ELF-1 (cell line): Measurements from ENCODE around the gene PRKAR1A.
"Not testable (repeated sequence)": the region's sequence is repeated elsewhere in the genome, so short reads cannot be mapped to it uniquely, and the experiment has no call there.

Experiments
- DNase-seq: peaks from one replicate; pipeline ENCODE4 v3.0.0-alpha.2; 2016; ENCODE audit warnings: low read depth, low spot score

The PRKAR1A gene

DNA sequence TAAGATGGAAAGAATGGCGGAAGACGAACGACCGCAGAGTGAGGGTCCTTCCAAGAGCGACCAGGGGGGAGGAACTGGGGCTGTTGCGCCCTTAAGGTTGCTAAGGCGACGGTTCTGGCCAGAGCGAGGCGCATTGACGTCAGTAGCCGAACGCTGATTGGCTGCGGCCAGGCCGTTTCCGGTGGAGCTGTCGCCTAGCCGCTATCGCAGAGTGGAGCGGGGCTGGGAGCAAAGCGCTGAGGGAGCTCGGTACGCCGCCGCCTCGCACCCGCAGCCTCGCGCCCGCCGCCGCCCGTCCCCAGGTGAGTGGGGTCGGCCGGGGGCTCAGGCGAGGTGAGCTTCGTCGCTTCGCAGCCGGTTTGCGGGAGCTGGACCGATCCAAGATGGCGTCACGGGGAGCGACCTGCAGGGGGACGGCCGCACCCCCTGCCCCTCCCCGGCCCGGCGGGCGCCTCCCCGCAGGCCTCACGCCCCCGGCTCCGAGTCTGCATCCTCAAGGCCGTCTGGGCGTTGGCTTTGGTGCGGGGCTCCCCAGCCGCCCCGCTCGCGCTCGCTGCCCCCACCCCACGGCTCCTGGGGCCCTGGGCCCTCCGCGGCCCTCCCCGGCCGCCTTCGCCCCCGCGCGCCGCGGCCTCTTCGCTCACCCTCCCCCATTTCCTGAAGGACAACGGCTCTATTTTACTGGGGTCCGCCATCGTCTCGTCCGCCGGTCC is at the start of gene PRKAR1A:
PRKAR1A (plus strand) TSS at position 184 of the 713 bp plus-strand sequence. CDS start 2,970 bp downstream, outside the sequence.
- peak; percentile 96 for DNase-seq

DNA sequence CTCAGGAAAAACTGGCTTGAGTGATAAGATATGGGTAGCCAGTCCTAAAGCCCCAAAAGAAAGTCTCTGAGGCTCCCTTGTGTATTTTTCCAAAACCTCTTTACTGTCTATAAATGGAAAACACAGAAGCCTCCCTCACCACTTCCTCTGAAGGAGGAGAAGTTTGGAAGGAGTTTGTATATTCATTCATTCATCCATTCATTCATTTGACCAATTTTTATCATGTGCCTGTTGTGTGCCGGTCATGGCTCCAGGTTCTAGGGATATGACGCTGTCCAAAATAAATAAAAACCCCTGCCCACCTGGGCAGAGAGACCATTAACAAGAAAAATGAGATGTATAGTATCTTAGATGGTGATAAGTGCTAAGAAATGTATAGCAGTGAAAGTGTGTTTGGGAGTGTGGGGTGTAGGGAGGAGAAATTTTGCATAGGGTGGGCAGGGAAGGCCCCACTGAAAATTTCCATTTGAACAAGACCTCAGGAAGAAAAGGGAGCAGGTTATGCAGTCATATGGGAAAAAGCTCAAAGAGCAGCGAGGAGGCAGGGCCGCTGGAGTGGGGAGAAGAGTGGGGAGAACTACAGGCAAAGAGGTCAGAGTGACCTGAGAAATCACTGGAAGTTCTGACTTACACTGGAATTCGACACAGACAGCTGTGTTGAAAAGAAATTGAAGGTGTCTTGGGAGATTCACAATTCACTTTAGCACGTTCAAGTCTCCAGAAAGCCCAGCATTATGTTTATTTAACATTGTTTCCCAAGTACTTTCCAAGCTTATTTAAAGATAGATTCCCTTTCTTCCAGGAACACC is 48.8 kb upstream of the PRKAR1A start:
- DNase-seq = no peak

DNA sequence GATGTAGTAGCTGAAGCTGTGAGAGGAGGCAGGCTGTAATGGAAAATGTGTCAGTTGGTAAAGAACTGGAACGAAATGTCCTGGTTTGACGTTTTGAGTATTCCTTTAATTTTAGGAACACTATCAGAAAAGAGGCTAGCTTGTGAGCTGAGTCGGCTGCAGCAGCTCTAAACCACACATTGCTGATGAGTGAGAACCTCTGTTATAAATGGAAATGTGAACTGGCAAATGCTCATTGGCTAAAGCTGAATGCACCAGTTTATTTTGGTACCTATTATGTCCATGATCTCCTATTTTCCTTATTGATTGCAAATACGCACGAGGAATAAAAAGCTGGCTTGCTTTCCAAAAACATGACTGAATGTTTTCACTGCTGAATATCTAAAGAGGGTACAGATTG is 43.9 kb upstream of the PRKAR1A start:
- no peak for DNase-seq

DNA sequence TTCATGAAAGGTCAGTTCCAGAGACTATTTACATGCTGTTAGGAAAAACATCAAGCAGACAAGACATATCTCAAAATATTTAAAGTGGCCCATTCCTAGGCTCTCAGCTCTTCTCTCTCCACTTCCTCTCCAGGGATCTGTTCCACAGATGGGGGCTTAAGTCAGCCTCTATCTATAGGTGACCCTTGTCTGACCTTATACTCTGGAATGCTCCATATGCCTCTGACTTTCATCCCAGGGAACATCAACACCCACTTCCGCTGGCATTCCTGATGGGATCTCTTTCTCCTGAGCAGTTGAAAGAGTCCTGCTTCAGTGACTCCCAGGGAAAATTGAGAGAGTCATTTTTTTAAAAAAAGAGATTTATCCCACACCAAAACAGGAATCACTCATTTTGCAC is 43.4 kb upstream of the PRKAR1A start:
- DNase-seq = peak; percentile 44

DNA sequence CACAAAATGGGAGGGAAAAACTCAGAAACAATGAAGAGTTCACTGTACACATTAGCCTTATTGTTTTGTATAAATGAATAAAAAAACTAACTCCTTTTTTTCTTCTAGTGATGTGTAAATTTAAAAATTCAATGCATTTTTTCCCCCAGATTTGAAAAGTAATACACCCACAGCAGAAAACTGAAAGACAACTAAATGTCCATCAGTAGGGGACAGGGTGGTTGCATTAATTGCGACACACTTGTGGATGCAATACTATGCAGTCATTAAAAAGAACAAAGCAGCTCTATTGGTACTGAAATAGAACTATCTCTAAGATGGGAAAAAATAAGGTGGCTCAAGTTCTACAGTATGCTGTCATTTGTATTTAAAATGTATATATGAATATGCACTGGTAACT is 41.3 kb upstream of the PRKAR1A start:
- DNase-seq = no peak

DNA sequence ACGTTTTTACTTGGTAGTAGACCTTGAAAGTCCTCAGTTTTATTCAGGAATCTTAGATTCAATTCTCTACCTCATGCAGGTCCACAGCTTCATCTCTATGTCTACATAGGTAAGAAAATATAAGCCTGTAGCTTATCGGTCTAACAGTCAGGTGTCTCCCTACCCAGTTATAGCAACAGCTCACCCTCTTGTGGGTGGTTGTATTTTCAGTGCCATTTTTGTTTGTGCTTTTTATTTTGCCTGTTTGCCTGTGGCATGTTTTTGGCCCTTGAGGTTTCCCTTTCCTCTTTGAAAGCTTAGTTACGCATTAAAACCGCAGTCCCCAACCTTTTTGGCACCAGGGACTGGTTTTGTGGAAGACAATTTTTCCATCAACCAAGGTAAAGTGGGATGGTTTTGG is 31.3 kb upstream of the PRKAR1A start:
- no peak for DNase-seq

DNA sequence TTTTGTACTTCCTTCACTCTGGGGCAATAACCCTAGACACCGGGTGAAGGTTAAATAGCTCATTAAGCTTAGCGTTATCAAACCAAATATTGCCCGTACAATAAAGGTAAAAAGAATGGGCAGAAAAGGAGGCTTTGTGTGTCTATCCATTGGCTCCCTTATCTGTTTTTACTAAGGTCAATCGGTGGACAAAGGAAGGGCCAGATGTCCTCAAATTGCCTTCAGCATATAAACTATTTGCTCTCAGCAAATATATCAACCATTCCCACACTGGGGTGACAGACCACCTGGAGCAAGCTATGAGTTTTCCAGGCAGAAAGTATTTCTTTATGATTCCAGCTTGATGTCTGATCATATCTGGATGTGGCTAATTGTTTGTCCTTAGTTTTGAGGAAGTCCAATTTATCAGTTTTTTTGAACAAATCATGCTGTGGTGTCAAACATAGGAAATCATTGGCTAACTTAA is 29.6 kb upstream of the PRKAR1A start:
- no peak for DNase-seq

DNA sequence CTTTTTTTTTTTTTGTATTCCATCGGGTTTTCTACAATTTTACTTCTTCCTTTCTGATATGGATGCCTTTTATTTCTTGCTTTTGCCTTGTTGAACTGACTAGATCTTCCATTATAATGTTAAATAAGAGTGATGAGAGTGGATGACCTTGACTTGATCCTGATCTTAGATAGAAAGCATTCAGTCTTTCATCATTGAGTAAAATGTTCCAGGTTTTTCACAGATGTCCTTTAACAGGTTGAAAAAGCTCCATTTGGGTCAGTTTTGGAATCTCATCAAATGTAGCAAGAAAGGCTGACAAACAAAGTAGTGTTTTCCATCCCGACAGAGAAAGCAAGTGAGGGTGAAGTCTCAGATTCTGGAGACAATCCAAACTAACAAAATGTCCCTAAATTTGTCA is 27.8 kb upstream of the PRKAR1A start:
- DNase-seq = no peak

DNA sequence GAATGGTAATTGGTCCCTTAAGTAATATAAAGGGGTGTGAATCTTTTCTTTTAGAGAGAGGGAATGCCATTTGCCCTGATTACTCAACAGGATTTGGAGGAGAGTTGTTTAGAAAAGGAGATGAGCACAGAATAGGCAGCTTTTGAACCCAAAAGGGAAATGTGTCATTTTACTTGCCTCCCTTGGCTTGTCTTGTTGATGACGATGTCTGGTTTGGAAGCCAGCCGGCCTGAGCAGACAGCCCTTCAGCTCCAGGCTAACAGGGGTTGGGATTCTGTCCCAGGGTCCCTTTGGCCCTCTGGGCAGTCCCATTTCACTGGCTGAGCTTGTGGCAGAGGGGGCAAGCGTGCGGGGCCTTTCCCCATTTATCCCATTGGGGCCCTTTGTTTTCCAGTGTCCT is 22.3 kb upstream of the PRKAR1A start:
- DNase-seq = peak; percentile 8

DNA sequence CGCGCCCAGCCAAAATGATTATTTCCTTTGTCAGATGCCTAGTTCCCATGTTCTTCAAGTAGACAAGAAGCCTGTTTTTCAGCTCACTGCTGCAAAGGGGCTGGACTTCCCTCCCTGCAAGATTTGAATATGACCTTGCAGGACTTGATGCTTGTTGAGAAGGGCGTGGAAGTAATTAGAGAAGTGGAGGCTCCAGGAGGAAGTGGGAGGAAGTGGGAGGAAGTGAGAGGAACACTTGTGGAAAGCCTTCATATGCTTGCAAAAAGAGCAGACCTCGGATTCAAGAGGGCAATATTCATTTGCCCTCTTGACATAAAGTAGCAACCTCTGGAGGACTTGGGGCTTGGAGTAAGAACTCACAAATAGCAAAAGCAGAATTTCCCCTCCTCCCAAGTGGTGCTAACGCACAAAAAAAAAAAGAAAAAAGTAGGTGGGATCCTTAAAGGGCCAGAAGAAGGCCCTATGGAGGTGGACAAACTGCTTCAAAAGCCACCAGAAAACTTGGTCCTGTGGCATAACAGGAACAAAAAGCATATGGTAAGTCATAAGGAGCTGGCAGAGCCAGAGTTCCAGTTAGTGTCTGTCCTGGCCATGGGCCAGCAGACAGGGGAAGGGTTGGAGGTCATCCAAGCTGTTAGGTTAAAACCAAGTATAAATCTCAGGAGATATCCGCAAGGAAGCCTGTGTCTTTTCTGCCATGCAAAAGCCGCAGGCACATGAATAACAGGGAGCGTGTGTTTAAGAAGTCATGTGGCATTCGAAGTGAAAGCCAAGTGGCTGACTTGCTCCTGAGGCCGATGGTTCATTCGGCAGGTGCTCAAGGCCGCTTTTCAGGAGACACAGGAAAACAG is 20.6 kb upstream of the PRKAR1A start:
- DNase-seq = no peak

DNA sequence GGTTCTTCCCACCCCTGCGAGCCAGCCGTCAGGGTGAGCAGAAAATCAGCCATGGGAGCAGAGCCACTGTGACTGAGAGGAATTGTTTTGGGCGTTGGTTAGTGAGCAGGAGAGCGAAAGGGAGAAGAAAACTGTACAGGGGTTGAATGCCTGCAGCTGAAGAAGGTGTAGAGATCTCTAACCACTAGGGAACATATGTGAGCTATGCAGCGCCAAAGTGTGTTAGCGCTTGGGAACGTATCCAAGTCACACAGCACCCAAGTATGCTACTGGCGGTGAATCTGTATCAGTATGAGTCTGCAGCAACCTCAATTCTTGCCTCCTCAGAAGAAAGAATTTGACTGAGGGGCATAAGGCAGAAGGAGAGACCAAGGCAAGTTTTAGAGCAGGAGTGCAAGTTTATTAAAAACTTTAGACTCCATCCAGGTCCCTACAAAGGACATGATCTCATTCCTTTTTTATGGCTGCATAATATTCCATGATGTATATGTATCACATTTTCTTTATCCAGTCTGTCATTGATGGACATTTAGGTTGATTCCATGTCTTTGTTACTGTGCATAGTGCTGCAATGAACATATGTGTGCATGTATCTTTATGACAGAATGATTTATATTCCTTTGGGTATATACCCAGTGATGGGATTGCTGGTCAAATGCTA is 19.7 kb upstream of the PRKAR1A start:
- DNase-seq = not testable (repeated sequence)

DNA sequence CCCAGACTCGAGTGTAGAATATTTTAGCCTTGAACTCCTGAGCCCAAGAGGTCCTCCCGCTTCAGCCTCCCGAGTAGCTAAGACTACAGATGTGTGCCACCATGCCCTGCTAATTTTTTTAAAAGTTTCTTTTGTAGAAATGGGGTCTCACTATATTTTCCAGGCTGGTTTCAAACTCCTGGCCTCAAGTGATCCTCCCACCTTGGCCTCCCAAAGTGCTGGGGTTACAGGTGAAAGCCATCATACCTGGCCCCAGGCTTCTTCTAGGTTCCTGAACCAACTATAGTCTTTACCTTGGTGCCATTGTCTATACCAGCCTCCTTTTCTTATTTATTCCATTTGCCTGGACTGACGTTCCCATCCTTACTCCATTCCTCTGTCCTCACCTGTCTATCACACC is 17.1 kb upstream of the PRKAR1A start:
- no peak for DNase-seq

DNA sequence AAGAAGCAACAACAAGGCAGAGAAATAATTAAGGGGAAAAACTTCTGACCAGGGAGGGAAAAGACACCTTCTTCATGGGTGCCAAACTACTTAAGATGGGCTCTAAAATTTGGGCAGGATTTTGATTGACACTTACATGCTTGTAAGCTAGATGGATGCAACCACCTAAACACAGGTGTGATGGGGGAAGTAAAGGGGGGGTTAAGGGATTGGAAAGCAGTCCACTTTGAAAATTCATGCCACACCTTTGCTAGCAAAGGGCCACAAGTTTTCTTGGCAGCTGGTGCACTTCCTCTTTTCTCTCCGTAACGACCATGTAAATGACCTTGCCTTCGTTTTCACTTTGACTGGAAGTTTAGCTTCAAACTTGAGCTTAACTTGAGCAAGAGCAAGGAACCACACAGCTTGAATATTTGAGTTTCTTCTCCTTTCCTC is 14.3 kb upstream of the PRKAR1A start:
- DNase-seq = no peak

DNA sequence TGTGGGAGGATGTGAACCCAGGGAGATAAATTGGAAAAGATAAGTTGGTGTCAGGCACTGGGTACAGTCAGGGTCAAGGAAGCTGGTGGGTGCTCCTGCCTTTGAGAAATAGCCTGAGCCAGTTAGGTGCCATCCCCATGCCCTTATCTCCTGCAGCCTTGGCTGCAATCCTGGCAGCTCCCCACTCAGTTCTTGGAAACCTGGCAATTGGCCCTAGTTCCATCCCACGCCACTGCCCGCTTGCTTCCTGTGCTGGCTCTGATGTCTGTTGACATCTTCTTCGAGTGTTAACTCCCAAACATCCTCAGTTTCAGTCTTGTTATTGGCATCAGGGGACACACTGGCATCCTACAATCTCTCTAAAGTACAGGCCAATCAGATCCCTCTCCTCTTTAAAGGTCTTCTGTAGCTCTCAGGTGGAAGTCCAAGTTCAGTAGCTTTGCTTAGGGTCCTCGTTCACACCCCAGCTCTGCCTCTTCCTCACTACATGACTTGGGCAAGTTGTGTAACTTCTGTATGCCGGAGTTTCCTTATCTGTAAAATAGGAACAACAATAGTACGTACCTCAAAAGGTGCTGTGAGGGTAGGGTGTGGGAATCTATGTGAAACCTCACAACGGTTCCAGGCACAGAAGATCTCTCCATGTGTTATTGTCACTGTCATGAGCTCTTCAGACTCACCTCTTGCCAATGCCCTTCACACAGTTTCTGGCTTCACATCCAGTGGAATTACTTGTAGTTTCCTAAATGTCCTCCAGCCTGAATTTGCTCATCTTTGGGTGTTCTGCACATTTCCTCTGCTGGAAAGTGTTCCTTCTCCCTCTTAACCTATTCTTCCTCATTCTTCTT is 13.5 kb upstream of the PRKAR1A start:
- no peak for DNase-seq

DNA sequence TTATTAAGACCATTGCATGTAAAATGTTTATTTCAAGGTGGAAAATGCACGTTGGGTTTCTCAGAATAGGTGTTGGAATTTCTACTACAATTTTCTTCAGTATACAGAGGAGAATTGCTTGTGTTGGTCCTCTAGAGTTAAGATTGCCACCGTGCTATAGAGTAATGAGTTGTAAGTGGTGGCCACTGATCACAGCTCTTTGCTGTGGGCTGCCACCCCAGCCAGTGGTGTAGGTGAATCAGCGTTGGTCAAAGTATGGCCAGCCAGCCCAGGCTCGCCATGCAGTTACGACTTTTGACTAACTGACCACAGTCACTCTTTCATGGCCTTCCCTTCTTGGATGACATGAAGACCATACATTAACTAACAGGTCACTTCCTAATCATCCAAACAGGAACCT is 12.6 kb upstream of the PRKAR1A start:
- no peak for DNase-seq

DNA sequence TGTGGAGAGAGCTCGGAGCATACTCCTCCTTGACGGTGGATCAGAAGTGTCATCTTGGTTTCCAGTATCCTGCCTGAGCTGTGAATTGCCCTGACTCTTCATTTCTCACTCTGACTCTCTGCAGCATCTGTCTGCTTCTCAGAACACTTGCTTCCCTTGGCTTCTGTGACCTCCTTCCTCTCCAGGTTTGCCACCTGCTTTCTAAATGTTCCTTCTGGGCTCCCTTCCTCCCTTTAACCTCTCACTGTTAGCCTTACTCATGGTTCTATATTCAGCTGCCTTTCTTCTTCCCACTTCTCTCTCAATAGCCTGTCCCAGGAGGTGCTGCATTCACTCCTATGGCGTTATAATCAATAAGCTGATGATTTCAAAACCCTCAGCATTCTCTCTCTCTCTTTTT is 11.2 kb upstream of the PRKAR1A start:
- DNase-seq = no peak

DNA sequence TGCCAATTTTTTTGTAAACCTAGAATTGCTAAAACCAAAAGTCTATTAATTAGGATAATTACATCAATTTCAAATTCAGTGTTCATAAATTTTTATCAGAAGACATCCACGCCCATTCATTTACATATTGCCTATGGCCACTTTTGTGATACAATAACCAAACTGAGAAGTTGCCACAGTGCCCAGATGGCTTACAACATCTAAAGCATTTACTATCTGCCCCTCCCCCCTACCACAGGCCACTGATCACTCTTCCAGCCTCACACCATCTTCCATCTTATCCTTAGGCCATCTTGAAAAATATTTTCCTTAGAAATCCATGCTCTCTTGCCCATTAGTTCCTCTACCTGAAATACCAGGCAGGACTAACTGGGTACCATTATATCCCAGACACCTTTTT is 6.3 kb upstream of the PRKAR1A start:
- no peak for DNase-seq

DNA sequence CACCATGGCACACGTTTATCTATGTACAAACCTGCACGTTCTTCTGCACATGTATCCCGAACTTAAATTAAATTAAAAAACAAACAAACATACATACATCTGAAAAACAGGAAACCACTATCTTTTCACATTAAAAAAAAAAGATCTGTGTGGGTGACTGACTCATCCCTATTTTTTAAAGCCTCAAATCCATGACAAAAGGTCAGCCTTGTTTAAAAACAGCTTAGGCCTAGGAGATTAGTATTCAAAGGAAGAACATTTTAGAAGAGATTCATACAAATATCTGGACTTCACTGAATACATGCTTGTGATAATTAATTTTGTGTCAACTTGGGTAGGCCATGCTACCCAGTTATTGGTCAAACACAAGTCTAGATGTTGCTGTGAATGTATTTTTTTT is 4.7 kb upstream of the PRKAR1A start:
- no peak for DNase-seq

DNA sequence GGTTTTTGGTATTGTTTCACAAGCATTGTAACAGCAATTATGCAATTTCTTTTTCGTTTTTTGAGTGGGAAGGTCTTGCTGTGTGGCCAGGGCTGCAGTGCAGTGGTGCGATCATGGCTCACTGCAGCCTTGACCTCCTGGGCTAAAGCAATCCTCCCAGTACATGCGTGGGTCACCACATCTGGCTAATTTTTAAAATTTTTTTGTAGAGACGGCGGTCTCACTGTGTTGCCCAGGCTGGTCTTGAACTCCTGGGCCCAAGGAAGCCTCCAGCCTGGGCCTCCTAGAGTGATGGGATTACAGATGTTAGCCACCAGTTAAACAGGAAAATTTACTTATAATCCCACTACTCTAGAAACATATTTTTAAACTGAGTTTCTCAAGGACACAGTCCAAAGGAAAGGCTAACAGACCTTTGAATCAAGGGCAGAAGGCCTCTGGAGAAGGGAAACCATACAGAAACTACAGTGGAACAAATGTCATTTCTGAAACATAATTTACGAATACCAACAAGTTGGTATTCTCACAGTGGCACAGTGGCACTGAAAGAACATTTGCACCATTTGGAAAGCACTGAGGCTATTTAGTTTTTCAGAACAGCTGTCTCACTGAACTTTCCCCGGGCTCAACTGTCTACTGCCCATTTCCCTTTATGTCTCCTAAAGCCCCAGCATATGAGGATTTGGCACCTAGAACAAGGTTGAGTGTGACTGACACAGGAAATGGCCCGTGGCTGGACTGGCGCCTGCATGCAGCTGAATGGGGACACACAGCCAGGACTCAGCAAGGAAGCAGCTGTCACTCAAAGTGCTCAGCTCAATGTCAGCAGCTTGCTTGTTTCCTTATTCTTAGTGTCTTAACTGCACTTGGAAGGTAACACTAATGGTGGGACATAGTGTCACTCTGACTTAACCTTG is 2.8 kb upstream of the PRKAR1A start:
- DNase-seq = no peak
